Measurements from ENCODE around the gene RIOX2.

Gene RIOX2

GRCh38 chr3:97901313-97902248 is 70.7 kb downstream of the RIOX2 start:
- DNase-seq: no peak

- DNase-seq: no peak
Observed at GRCh38 chr3:97899331-97899730, 72.9 kb downstream of the RIOX2 start.

- DNase-seq: no peak
Observed at GRCh38 chr3:97896547-97896946, 75.7 kb downstream of the RIOX2 start.

- no peak for DNase-seq
Observed at GRCh38 chr3:97896129-97896528, 76.1 kb downstream of the RIOX2 start.

- no peak for DNase-seq
Observed at GRCh38 chr3:97895216-97895615, 77.0 kb downstream of the RIOX2 start.

- no peak for DNase-seq
Observed at GRCh38 chr3:97892852-97893251, 79.4 kb downstream of the RIOX2 start.

Data from NCI-H2081 treated with DMSO at 0.1 percent for 48 hours (cell line).